GM12875 (cell line): ENCODE data around the gene REG3A.

Experiments used
- H3K4me3 ChIP-seq: one replicate; pipeline ENCODE4 v1.5.1; 2011; ENCODE audit warnings: low read depth, low read length, control low read depth
- TF ChIP-seq, protein P1 (sequence below): IDR thresholded peaks from 2 replicates; pipeline ENCODE4 v1.5.1; 2011; ENCODE audit warnings: low read depth, mild to moderate bottlenecking, control low read depth, inconsistent platforms, low read length, moderate library complexity, borderline replicate concordance; ENCODE audit not compliant: insufficient read depth

The REG3A gene

GRCh38 chr2:79139423-79139822 is 20.1 kb downstream of the REG3A start:
- H3K4me3 ChIP-seq = no peak overlapping the region
- TF ChIP-seq, protein P1, sequence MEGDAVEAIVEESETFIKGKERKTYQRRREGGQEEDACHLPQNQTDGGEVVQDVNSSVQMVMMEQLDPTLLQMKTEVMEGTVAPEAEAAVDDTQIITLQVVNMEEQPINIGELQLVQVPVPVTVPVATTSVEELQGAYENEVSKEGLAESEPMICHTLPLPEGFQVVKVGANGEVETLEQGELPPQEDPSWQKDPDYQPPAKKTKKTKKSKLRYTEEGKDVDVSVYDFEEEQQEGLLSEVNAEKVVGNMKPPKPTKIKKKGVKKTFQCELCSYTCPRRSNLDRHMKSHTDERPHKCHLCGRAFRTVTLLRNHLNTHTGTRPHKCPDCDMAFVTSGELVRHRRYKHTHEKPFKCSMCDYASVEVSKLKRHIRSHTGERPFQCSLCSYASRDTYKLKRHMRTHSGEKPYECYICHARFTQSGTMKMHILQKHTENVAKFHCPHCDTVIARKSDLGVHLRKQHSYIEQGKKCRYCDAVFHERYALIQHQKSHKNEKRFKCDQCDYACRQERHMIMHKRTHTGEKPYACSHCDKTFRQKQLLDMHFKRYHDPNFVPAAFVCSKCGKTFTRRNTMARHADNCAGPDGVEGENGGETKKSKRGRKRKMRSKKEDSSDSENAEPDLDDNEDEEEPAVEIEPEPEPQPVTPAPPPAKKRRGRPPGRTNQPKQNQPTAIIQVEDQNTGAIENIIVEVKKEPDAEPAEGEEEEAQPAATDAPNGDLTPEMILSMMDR = no peak

GRCh38 chr2:79138385-79138784 is 21.2 kb downstream of the REG3A start:
- H3K4me3 ChIP-seq = no peak overlapping the region
- TF ChIP-seq, protein P1 = no peak

- TF ChIP-seq, protein P1 = no peak
- H3K4me3 ChIP-seq = no peak overlapping the region
Measured at GRCh38 chr2:79131687-79132086, 27.9 kb downstream of the REG3A start.

- H3K4me3 ChIP-seq = no peak overlapping the region
- TF ChIP-seq, protein P1 = no peak
Measured at GRCh38 chr2:79129804-79130203, 29.7 kb downstream of the REG3A start.

GRCh38 chr2:79129260-79129659 is 30.3 kb downstream of the REG3A start:
- H3K4me3 ChIP-seq = no peak overlapping the region
- TF ChIP-seq, protein P1 = no peak

GRCh38 chr2:79128406-79128805 is 31.1 kb downstream of the REG3A start:
- no peak overlapping the region for H3K4me3 ChIP-seq
- TF ChIP-seq, protein P1 = no peak

GRCh38 chr2:79125721-79125985 is 33.9 kb downstream of the REG3A start:
- TF ChIP-seq, protein P1 = no peak

More at GRCh38 chr2:79125721-79125985, 33.9 kb downstream of the REG3A start:
- H3K4me3 ChIP-seq = no peak overlapping the region
